Tibial nerve (tissue), 4 donors: ENCODE measurements around the gene VPS18. TPM values are rescaled to one million over a fixed set of nuclear protein-coding genes. Genes with fewer than 3 reads are reported as not detected.

Experiments
- DNase-seq, 2 donors: peaks; one replicate each; pipeline ENCODE4 v3.0.0-alpha.2; 2019; ENCODE audit warnings: low spot score in 2 of 2
- H3K27ac ChIP-seq, 4 donors: fragments of 200-600 bp; sonication (generic) in 3 of 4; one replicate each; pipeline ENCODE4 v1.5.1; 2017 to 2019; ENCODE audit warnings: mild to moderate bottlenecking in 1 of 4
- H3K27me3 ChIP-seq, 2 donors: fragments of 200-600 bp; sonication (generic) in 1 of 2; one replicate each; pipeline versions ENCODE4 v1.5.1 to v1.6.0; 2017 to 2019
- H3K36me3 ChIP-seq, 3 donors: fragments of 200-600 bp; sonication (generic); one replicate each; pipeline ENCODE4 v1.5.1; 2018 to 2019
- H3K4me1 ChIP-seq, 4 donors: fragments of 200-600 bp; sonication (generic) in 3 of 4; one replicate each; pipeline ENCODE4 v1.5.1; 2017 to 2019
- H3K4me3 ChIP-seq, 4 donors: fragments of 200-600 bp; sonication (generic) in 3 of 4; one replicate each; pipeline ENCODE4 v1.5.1; 2017 to 2019; ENCODE audit warnings: mild to moderate bottlenecking in 1 of 4, moderate library complexity in 1 of 4
- H3K9me3 ChIP-seq, 4 donors: fragments of 200-600 bp; sonication (generic) in 3 of 4; one replicate each; pipeline ENCODE4 v1.5.1; 2017 to 2019
- EP300 ChIP-seq, 2 donors: sonication (generic); formaldehyde crosslinking; IDR thresholded peaks; one replicate each; pipeline ENCODE4 v1.6.1; 2017; ENCODE audit warnings: antibody characterized with exemption in 2 of 2, mild to moderate bottlenecking in 1 of 2
- POLR2A ChIP-seq, 2 donors: fragments of 450-650 bp; IDR thresholded peaks; one replicate each; pipeline ENCODE4 v1.6.1; 2017; ENCODE audit warnings: antibody characterized with exemption in 2 of 2, mild to moderate bottlenecking in 2 of 2, moderate library complexity in 2 of 2
- WGBS, 2 donors: methylation state at CpG; one replicate each; pipeline ENCODE4 v1.1.5; 2018; 5-methylcytosine and 5-hydroxymethylcytosine counted together
- total RNA-seq, 4 donors: library from RNA; depleted of rRNA; stranded (reverse); fragments of >200 nt; gene quantifications; one replicate each; pipeline ENCODE4 v1.1.0, GENCODE V29; 2016
- TF ChIP-seq, protein P1 (sequence below), 5 experiments: fragments of 200-600 bp in 3 of 5; fragments of 450-650 bp in 2 of 5; sonication (generic) in 3 of 5; IDR thresholded peaks; one replicate each; pipeline ENCODE4 v1.5.1; 2016 to 2019; ENCODE audit warnings: antibody characterized with exemption in 5 of 5, mild to moderate bottlenecking in 3 of 5, moderate library complexity in 2 of 5

Gene VPS18
- total RNA-seq, 4 donors from 2014 or later, result 22.2 to 29.2 (median 25.2) TPM

DNA sequence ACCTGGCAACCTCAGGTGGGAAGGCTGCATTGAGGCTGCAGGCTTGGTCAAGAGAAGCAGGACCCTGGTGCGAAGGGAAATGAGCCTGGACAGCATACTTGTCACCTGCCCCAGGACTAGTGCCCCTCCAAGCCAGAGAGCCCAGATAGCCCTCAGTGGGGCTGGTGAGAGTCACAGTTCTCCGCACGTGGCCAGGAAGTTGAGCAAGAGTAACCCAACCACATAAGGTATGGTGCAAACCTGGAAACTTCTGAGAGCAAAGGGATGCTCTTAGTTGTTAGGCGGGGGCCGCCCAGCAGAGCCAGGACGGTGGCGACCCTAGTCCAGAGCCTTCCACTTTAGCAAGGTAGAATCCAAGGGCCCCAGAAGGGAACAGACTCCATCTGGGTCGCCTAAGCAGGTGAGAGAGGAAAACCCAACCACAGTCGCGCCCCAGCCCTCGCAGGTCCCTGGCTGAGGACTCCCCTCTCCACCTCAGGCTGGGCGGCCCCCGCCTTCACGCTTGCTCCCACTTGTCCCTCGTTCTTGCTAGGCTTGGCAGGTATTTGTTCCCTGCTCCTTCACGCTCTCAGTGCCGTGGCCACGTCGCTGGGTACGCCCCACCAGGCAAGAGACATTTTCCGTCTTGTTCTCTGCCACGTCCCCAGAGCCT lies 1.1 kb upstream of the VPS18 start:
- Histone ChIP-seq H3K27ac (peak overlapping the region in 2 of 4 donors; percentile 79 to 96), H3K4me3 (peak overlapping the region in 2 of 4 donors; percentile 80 to 92)
- 76 to 79% methylated on average over 22 of the region's 22 CpGs for WGBS, 2 donors

DNA sequence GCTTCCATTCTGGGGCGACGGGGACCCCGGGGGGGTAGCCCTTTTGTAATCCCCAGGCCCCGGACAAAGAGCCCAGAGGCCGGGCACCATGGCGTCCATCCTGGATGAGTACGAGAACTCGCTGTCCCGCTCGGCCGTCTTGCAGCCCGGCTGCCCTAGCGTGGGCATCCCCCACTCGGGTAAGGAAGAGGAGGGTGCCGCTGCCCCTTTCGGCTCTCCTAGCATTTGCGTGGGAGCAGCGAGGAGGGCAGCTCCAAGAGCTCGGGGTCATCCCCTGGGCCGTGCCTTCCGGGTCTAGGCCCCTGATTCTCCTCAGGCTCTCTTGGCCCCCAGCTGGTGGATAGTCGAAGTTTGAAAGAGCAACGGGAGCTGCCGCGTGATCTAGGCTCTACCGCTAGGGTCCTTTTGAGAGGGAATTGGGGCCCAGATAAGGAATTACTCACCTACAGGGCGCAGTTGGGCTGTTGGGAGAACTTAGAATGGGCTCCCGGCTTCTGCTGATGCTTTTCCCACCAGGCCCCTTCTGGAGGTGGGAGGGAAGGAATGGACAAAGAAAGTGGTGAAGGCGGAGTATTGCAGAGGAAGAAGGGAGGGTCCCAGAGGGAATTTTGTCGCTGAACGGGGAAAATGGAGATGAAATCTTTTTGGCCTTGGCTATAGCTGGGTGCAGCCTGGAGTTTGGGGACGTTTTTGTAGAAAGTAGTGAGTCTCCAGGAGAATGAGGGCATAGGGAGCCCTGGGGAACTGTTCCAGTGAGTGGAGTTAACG lies 615 bp downstream of the VPS18 start:
- Histone ChIP-seq H3K9me3 (no peaks in the 10 kb centered on the region), H3K36me3 (peaks cover 0 to 42% (median 0%) of the 10 kb centered on the region in 3 donors), H3K4me3 (peak overlapping the region; percentile 51 to 92 (median 85)), H3K4me1 (peaks cover 0 to 34% (median 10%) of the 10 kb centered on the region in 4 donors), H3K27me3 (no peaks in the 10 kb centered on the region), H3K27ac (peak overlapping the region; percentile 79 to 96 (median 89))
- WGBS, 2 donors, result 1% methylated on average over 27 of the region's 33 CpGs
- DNase-seq, result peak in 1 of 2 donors; percentile 45
- TF ChIP-seq POLR2A (IDR thresholded peaks at IDR 0.05) (no peak), EP300 (IDR thresholded peaks at IDR 0.05) (no peak)
- TF ChIP-seq, protein P1, sequence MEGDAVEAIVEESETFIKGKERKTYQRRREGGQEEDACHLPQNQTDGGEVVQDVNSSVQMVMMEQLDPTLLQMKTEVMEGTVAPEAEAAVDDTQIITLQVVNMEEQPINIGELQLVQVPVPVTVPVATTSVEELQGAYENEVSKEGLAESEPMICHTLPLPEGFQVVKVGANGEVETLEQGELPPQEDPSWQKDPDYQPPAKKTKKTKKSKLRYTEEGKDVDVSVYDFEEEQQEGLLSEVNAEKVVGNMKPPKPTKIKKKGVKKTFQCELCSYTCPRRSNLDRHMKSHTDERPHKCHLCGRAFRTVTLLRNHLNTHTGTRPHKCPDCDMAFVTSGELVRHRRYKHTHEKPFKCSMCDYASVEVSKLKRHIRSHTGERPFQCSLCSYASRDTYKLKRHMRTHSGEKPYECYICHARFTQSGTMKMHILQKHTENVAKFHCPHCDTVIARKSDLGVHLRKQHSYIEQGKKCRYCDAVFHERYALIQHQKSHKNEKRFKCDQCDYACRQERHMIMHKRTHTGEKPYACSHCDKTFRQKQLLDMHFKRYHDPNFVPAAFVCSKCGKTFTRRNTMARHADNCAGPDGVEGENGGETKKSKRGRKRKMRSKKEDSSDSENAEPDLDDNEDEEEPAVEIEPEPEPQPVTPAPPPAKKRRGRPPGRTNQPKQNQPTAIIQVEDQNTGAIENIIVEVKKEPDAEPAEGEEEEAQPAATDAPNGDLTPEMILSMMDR (IDR thresholded peaks at IDR 0.05), result peak in 2 of 5 experiments; percentile 54 to 64

More for the DNA sequence above, 1.1 kb upstream of the VPS18 start:
- no peaks in the 10 kb centered on the region for H3K27me3 ChIP-seq
- peaks cover 0 to 34% (median 10%) of the 10 kb centered on the region in 4 donors for H3K4me1 ChIP-seq
- H3K36me3 ChIP-seq, result peaks cover 0 to 25% (median 0%) of the 10 kb centered on the region in 3 donors
- no peaks in the 10 kb centered on the region for H3K9me3 ChIP-seq
- no peak for TF ChIP-seq EP300 (IDR thresholded peaks at IDR 0.05)
- no peak for TF ChIP-seq POLR2A (IDR thresholded peaks at IDR 0.05)
- TF ChIP-seq, protein P1 (IDR thresholded peaks at IDR 0.05), result no peak
- DNase-seq, result no peak

- TF ChIP-seq POLR2A (IDR thresholded peaks at IDR 0.05), result no peak
- TF ChIP-seq EP300 (IDR thresholded peaks at IDR 0.05), result no peak
- TF ChIP-seq, protein P1 (IDR thresholded peaks at IDR 0.05), result no peak
- H3K36me3 ChIP-seq, result peaks cover 0 to 84% (median 14%) of the 10 kb centered on the region in 3 donors
- no peak for DNase-seq
- H3K27ac ChIP-seq, result no peak overlapping the region
- no peak overlapping the region for H3K4me3 ChIP-seq
- H3K9me3 ChIP-seq, result no peaks in the 10 kb centered on the region
- peaks cover 0 to 40% (median 8%) of the 10 kb centered on the region in 4 donors for H3K4me1 ChIP-seq
- 89 to 93% methylated on average over 33 of the region's 33 CpGs for WGBS, 2 donors
- no peaks in the 10 kb centered on the region for H3K27me3 ChIP-seq
Measured at GRCh38 chr15:40899536-40900207, 5.4 kb downstream of the VPS18 start.

DNA sequence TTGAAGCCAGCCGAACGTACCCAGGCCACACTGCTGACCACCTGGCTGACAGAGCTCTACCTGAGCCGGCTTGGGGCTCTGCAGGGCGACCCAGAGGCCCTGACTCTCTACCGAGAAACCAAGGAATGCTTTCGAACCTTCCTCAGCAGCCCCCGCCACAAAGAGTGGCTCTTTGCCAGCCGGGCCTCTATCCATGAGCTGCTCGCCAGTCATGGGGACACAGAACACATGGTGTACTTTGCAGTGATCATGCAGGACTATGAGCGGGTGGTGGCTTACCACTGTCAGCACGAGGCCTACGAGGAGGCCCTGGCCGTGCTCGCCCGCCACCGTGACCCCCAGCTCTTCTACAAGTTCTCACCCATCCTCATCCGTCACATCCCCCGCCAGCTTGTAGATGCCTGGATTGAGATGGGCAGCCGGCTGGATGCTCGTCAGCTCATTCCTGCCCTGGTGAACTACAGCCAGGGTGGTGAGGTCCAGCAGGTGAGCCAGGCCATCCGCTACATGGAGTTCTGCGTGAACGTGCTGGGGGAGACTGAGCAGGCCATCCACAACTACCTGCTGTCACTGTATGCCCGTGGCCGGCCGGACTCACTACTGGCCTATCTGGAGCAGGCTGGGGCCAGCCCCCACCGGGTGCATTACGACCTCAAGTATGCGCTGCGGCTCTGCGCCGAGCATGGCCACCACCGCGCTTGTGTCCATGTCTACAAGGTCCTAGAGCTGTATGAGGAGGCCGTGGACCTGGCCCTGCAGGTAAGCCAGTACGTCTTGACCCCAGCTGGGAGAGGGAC lies 6.2 kb downstream of the VPS18 start:
- no peaks in the 10 kb centered on the region for H3K9me3 ChIP-seq
- 89 to 91% methylated on average over 27 to 32 of the region's 36 CpGs for whole genome bisulfite sequencing, 2 donors
- no peak for TF ChIP-seq POLR2A (IDR thresholded peaks at IDR 0.05)
- TF ChIP-seq, protein P1 (IDR thresholded peaks at IDR 0.05), result no peak
- no peak for TF ChIP-seq EP300 (IDR thresholded peaks at IDR 0.05)
- H3K27ac ChIP-seq, result no peak overlapping the region
- H3K4me1 ChIP-seq, result peaks cover 0 to 39% (median 3%) of the 10 kb centered on the region in 4 donors
- peaks cover 0 to 84% (median 14%) of the 10 kb centered on the region in 3 donors for H3K36me3 ChIP-seq
- DNase-seq, result no peak
- no peaks in the 10 kb centered on the region for H3K27me3 ChIP-seq
- H3K4me3 ChIP-seq, result no peak overlapping the region
